ENCODE results near the gene CD52. TPM values are rescaled to one million over a fixed set of nuclear protein-coding genes. Genes with fewer than 3 reads are reported as not detected.
A peak's percentile ranks its signal among the peaks of the same experiment; 100 is the strongest.

The CD52 gene
- total RNA-seq, 6 experiments from 2014 or later, result 2.8 to 17.6 (median 8.5) TPM

- peak; percentile 44 for TF ChIP-seq POLR2A (IDR thresholded peaks at IDR 0.05)
- TF ChIP-seq, protein P1, sequence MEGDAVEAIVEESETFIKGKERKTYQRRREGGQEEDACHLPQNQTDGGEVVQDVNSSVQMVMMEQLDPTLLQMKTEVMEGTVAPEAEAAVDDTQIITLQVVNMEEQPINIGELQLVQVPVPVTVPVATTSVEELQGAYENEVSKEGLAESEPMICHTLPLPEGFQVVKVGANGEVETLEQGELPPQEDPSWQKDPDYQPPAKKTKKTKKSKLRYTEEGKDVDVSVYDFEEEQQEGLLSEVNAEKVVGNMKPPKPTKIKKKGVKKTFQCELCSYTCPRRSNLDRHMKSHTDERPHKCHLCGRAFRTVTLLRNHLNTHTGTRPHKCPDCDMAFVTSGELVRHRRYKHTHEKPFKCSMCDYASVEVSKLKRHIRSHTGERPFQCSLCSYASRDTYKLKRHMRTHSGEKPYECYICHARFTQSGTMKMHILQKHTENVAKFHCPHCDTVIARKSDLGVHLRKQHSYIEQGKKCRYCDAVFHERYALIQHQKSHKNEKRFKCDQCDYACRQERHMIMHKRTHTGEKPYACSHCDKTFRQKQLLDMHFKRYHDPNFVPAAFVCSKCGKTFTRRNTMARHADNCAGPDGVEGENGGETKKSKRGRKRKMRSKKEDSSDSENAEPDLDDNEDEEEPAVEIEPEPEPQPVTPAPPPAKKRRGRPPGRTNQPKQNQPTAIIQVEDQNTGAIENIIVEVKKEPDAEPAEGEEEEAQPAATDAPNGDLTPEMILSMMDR (IDR thresholded peaks at IDR 0.05), result peak; percentile 71 to 84 (median 73)
- 46% methylated on average over 3 of the region's 3 CpGs for WGBS (ENCODE audit: insufficient coverage, low coverage, low lambda C conversion rate, missing lambda C conversion rate)
Measured at GRCh38 chr1:26275580-26276431, 42.0 kb upstream of the CD52 start.

DNA sequence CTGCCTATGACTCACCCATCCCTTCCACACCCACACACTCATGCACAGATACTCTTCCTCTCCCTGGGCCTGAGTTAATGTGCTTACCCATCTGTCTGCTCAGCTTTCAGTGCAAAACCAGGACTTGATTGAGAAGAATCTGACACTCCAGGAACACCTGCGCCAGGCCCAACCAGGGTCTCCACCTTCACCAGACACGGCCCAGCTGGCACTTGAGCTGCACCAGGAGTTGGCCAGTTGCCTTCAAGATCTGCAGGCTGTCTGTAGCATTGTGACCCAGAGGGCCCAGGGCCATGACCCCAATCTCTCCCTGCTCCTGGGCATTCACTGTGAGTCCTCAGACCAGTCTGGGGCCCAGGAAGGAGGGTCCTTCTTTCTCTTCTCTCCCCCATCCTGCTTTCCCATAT lies 41.3 kb upstream of the CD52 start:
- H3K27ac ChIP-seq, result peak overlapping the region; percentile 56 to 88 (median 61)
- H3K27me3 ChIP-seq, result no peaks in the 10 kb centered on the region
- peaks cover 0 to under 1% (median 0%) of the 10 kb centered on the region in 4 donors for H3K36me3 ChIP-seq
- TF ChIP-seq, protein P1 (IDR thresholded peaks at IDR 0.05), result no peak
- no peak for TF ChIP-seq POLR2A (IDR thresholded peaks at IDR 0.05)
- ATAC-seq, result no peak
- DNase-seq, result peak; percentile 39 to 55 (median 50)
- no CpG with 5 or more reads among the region's 2 CpGs for WGBS (ENCODE audit: insufficient coverage, low coverage, low lambda C conversion rate, missing lambda C conversion rate)
- H3K9me3 ChIP-seq, result no peaks in the 10 kb centered on the region
- H3K4me3 ChIP-seq, result no peak overlapping the region
- peaks cover 0 to 44% (median 21%) of the 10 kb centered on the region in 4 donors for H3K4me1 ChIP-seq
- intact Hi-C loops (cut with DNase I), result no loop called here

More at GRCh38 chr1:26275580-26276431, 42.0 kb upstream of the CD52 start:
- H3K27ac ChIP-seq, result peak overlapping the region; percentile 37 to 88 (median 61)
- intact Hi-C loops (cut with DNase I), result no loop called here
- H3K36me3 ChIP-seq, result peaks cover 0 to 7% (median 0%) of the 10 kb centered on the region in 4 donors
- no peak overlapping the region for H3K4me3 ChIP-seq
- DNase-seq (peak; percentile 77 to 83 (median 78)), ATAC-seq (peak; percentile 65 to 71 (median 68))
- no peaks in the 10 kb centered on the region for H3K27me3 ChIP-seq
- peaks cover 0 to 44% (median 21%) of the 10 kb centered on the region in 4 donors for H3K4me1 ChIP-seq
- H3K9me3 ChIP-seq, result no peaks in the 10 kb centered on the region

GRCh38 chr1:26277261-26277661 lies 40.5 kb upstream of the CD52 start:
- Histone ChIP-seq H3K4me1 (peaks cover 0 to 44% (median 21%) of the 10 kb centered on the region in 4 donors), H3K36me3 (no peaks in the 10 kb centered on the region), H3K4me3 (no peak overlapping the region), H3K27me3 (no peaks in the 10 kb centered on the region), H3K27ac (peak overlapping the region; percentile 56 to 88 (median 60)), H3K9me3 (no peaks in the 10 kb centered on the region)
- peak in 2 of 3 donors; percentile 42 to 51 for DNase-seq
- peak; percentile 29 to 50 (median 40) for ATAC-seq
- WGBS (ENCODE audit: insufficient coverage, low coverage, low lambda C conversion rate, missing lambda C conversion rate), result 23% methylated on average over 3 of the region's 3 CpGs
- TF ChIP-seq, protein P1 (IDR thresholded peaks at IDR 0.05), result no peak
- TF ChIP-seq POLR2A (IDR thresholded peaks at IDR 0.05), result peak; percentile 39
- intact Hi-C loops (cut with DNase I), result no loop called here

GRCh38 chr1:26277719-26278118 lies 40.0 kb upstream of the CD52 start:
- Histone ChIP-seq H3K27ac (peak overlapping the region; percentile 56 to 88 (median 60)), H3K36me3 (no peaks in the 10 kb centered on the region), H3K9me3 (no peaks in the 10 kb centered on the region), H3K4me1 (peaks cover 0 to 44% (median 21%) of the 10 kb centered on the region in 4 donors), H3K4me3 (no peak overlapping the region), H3K27me3 (no peaks in the 10 kb centered on the region)
- intact Hi-C loops (cut with DNase I), result no loop called here
- DNase-seq, result no peak
- no peak for TF ChIP-seq POLR2A (IDR thresholded peaks at IDR 0.05)
- TF ChIP-seq, protein P1 (IDR thresholded peaks at IDR 0.05), result no peak
- no peak for ATAC-seq
- WGBS (ENCODE audit: insufficient coverage, low coverage, low lambda C conversion rate, missing lambda C conversion rate), result 88% methylated on average over 1 of the region's 1 CpG
